Ecto neural progenitor cell (in vitro differentiated cells): ENCODE results near the gene GJA10.

Source experiments
- DNase-seq: peaks from one replicate; pipeline ENCODE4 v3.0.0-alpha.2; 2018; ENCODE audit warnings: low spot score

The GJA10 gene

GRCh38 chr6:89944826-89945407 is 50.6 kb downstream of the GJA10 start:
- DNase-seq = no peak
